Thoracic aorta (tissue), 2 donors: ENCODE data around the gene TMEM51. TPM values are rescaled to one million over a fixed set of nuclear protein-coding genes. Genes with fewer than 3 reads are reported as not detected.

Experiments used
- ATAC-seq: fragments of 150-250 bp; one replicate; pipeline ENCODE4 v1.8.0; 2017; ENCODE audit warnings: low read depth; ENCODE audit not compliant: insufficient number of reproducible peaks, low FRiP score
- DNase-seq: peaks from one replicate; pipeline ENCODE4 v3.0.0-alpha.2; 2020; ENCODE audit warnings: low spot score
- H3K27ac ChIP-seq, 2 donors: fragments of 200-600 bp; sonication (generic); 1 replicate in 1 of 2; 2 replicates in 1 of 2; pipeline ENCODE4 v1.5.1; 2016; ENCODE audit warnings: mild to moderate bottlenecking in 2 of 2, moderate library complexity in 2 of 2
- H3K27me3 ChIP-seq: fragments of 200-600 bp; sonication (generic); replicated peaks from 2 replicates; pipeline ENCODE4 v1.6.0; 2016; ENCODE audit warnings: mild to moderate bottlenecking; ENCODE audit not compliant: insufficient read depth
- H3K36me3 ChIP-seq: fragments of 200-600 bp; sonication (generic); one replicate; pipeline ENCODE4 v1.5.1; 2016
- H3K4me1 ChIP-seq, 2 donors: fragments of 200-600 bp; sonication (generic); 1 replicate in 1 of 2; 2 replicates in 1 of 2; pipeline versions ENCODE4 v1.5.1 to v1.6.0; 2016; ENCODE audit warnings: low read depth in 2 of 2, mild to moderate bottlenecking in 1 of 2; ENCODE audit not compliant: control insufficient read depth in 1 of 2
- H3K4me3 ChIP-seq: fragments of 200-600 bp; sonication (generic); 2 replicates; pipeline ENCODE4 v1.5.1; 2016; ENCODE audit warnings: mild to moderate bottlenecking
- H3K9me3 ChIP-seq: fragments of 200-600 bp; sonication (generic); 2 replicates; pipeline ENCODE4 v1.5.1; 2016
- CTCF ChIP-seq: fragments of 200-600 bp; sonication (generic); IDR thresholded peaks from one replicate; pipeline ENCODE4 v1.5.1; 2019; ENCODE audit warnings: antibody characterized with exemption
- total RNA-seq, 2 donors: library from RNA; depleted of rRNA; stranded (reverse); fragments of >200 nt; gene quantifications; one replicate each; pipeline versions ENCODE4 v1.1.0 to v1.2.3, GENCODE V29; 2016

Gene TMEM51
- total RNA-seq, 2 donors from 2014 or later, result 2.0 to 5.9 TPM

- DNase-seq (no peak), ATAC-seq (no peak)
- H3K27me3 ChIP-seq, result no peaks in the 10 kb centered on the region
- H3K4me3 ChIP-seq, result no peak overlapping the region
- H3K36me3 ChIP-seq, result no peaks in the 10 kb centered on the region
- TF ChIP-seq CTCF, result no peak
- H3K4me1 ChIP-seq, result no peaks in the 10 kb centered on the region
- no peak overlapping the region for H3K27ac ChIP-seq
- H3K9me3 ChIP-seq, result no peaks in the 10 kb centered on the region
These were observed 37.8 kb upstream of the TMEM51 start for GRCh38 chr1:15115542-15116330.

- no peaks in the 10 kb centered on the region for H3K36me3 ChIP-seq
- ATAC-seq (no peak), DNase-seq (no peak)
- no peak overlapping the region for H3K4me3 ChIP-seq
- H3K4me1 ChIP-seq, result no peaks in the 10 kb centered on the region
- no peaks in the 10 kb centered on the region for H3K27me3 ChIP-seq
- TF ChIP-seq CTCF, result no peak
- no peak overlapping the region for H3K27ac ChIP-seq
- no peaks in the 10 kb centered on the region for H3K9me3 ChIP-seq
These were observed 36.6 kb upstream of the TMEM51 start for GRCh38 chr1:15116966-15117365.

- Histone ChIP-seq H3K27ac (no peak overlapping the region), H3K4me3 (no peak overlapping the region), H3K9me3 (no peaks in the 10 kb centered on the region), H3K36me3 (no peaks in the 10 kb centered on the region), H3K4me1 (no peaks in the 10 kb centered on the region), H3K27me3 (no peaks in the 10 kb centered on the region)
- no peak for TF ChIP-seq CTCF
- DNase-seq (no peak), ATAC-seq (no peak)
These were observed 35.7 kb upstream of the TMEM51 start for GRCh38 chr1:15117671-15118325.

GRCh38 chr1:15118579-15118978 is 35.0 kb upstream of the TMEM51 start:
- Histone ChIP-seq H3K4me1 (no peaks in the 10 kb centered on the region), H3K27ac (no peak overlapping the region), H3K27me3 (no peaks in the 10 kb centered on the region), H3K36me3 (no peaks in the 10 kb centered on the region), H3K9me3 (no peaks in the 10 kb centered on the region), H3K4me3 (no peak overlapping the region)
- ATAC-seq (no peak), DNase-seq (no peak)
- no peak for TF ChIP-seq CTCF

GRCh38 chr1:15120251-15120945 is 33.1 kb upstream of the TMEM51 start:
- Histone ChIP-seq H3K27me3 (no peaks in the 10 kb centered on the region), H3K9me3 (no peaks in the 10 kb centered on the region), H3K4me1 (no peaks in the 10 kb centered on the region), H3K27ac (no peak overlapping the region), H3K4me3 (no peak overlapping the region), H3K36me3 (no peaks in the 10 kb centered on the region)
- DNase-seq, result no peak
- no peak for ATAC-seq
- no peak for TF ChIP-seq CTCF
